Measurements from ENCODE around the gene MKRN2.
"Not testable (repeated sequence)": the region's sequence is repeated elsewhere in the genome, so short reads cannot be mapped to it uniquely, and the experiment has no call there.

Gene MKRN2

DNA sequence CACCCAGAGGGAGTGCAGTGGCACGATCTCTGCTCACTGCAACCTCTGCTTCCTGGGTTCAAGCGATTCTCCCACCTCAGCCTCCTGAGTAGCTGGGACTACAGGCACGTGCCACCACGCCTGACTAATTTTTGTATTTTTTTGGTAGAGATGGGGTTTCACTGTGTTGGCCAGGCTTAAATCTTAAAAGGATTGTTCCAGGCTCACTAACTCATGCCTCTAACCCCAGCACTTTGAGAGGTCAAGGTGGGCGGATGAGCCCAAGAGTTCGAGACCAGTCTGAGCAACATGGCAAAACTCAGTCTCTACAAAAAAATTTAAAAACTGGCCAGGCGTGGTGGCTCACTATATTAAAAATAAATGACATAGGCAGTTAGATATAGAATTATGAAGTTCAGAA lies 74.0 kb downstream of the MKRN2 start:
- not testable (repeated sequence) for DNase-seq (ENCODE audit: low read depth)

- no peak for DNase-seq (ENCODE audit: low read depth)
Observed at GRCh38 chr3:12632523-12632922, 75.6 kb downstream of the MKRN2 start.

GRCh38 chr3:12633108-12633507 lies 76.2 kb downstream of the MKRN2 start:
- DNase-seq (ENCODE audit: low read depth): no peak

All from stimulated activated CD4-positive, alpha-beta T cell treated with anti-CD3 and anti-CD28 coated beads, Interleukin-2, amount 100 ng/mL, for 4 hours (primary cell).